Muscle of arm (tissue), 12 donors: ENCODE results near the gene YPEL4. TPM values are rescaled to one million over a fixed set of nuclear protein-coding genes. Genes with fewer than 3 reads are reported as not detected.

Experiments
- DNase-seq: peaks from one replicate; pipeline ENCODE4 v3.0.0-alpha.2; 2013
- polyA plus RNA-seq, 12 donors: library from polyadenylated mRNA; unstranded; fragments of 120-200 nt; gene quantifications; one replicate each; pipeline ENCODE4 v1.2.1, GENCODE V29; 2013; ENCODE audit not compliant: insufficient read length in 12 of 12

YPEL4 gene
- polyA plus RNA-seq, 12 donors: 0.85 to 3.8 (median 1.7) TPM; not detected in 1

DNA sequence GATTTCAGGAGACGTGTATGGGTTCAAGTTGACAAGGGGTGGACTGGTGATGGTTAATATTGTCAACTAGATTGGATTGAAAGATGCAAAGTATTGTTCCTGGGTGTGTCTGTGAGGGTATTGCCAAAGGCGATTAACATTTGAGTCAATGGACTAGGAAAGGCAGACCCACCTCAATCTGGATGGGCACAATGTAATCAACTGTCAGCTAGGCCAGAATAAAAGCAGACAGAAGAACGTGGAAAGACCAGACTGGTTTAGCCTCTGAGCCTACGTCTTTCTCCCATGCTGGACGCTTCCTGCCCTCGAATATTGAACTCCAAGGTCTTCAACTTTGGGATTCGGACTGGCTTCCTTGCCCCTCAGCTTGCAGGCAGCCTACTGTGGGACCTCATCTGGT lies 1.7 kb upstream of the YPEL4 start:
- no peak for DNase-seq

DNA sequence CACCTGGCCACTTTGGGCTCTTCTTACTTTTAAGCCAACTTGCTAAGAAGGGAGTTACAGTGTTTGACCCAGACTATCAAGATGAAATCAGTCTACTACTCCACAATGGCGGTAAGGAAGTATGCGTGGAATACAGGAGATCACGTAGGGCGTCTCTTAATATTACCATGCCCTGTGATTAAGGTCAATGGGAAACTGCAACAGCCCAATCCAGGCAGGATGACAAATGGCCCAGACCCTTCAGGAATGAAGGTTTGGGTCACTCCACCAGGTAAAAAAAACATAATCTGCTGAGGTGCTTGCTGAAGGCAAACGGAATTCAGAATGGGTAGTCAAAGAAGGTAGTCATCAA lies 1.0 kb upstream of the YPEL4 start:
- no peak for DNase-seq

DNA sequence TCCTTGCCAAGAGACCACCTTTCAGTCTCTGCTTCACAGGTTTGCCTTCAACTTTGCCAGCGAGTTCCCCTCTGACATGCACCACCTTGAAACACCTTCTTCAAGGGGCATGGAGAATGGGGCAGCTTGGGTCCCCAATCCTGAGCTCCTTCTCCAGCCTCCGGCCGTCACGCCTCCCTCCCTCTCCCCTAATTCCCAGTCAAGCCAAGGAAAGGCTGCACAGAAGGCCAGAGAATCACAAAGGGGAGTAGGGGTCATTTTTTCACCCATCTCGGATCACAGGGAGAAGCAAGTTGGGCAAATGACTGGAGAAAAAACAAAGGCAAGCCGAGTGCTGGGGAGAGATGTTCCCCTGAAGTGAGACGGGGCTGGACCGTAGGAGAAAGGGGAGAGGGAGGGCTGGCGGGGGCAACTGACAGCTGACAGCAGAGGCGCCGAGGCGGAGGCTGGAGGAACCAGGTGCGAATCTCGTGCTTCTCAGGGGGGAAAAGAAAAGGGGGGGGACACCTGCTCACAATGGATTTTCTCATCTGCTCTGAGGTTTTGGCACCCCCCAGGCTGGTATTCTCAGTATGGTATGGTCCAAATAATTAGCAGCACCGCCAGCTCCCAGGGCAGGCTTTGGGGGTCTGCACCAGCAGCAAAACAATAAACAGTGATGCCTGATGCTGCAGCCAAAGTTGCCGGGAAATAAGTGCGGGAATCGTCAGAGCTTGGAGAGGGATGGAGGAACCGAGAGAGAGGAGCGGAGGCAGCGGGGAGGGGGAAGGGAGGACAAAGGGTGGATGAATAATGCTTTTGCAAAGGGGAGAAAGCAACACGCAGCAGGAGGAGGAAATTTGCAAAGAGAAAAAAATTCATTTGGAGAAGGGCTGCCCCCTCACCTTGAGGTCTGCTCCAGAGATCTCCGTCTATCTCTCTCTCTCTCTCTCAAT lies 644 bp downstream of the YPEL4 start:
- no peak for DNase-seq

DNA sequence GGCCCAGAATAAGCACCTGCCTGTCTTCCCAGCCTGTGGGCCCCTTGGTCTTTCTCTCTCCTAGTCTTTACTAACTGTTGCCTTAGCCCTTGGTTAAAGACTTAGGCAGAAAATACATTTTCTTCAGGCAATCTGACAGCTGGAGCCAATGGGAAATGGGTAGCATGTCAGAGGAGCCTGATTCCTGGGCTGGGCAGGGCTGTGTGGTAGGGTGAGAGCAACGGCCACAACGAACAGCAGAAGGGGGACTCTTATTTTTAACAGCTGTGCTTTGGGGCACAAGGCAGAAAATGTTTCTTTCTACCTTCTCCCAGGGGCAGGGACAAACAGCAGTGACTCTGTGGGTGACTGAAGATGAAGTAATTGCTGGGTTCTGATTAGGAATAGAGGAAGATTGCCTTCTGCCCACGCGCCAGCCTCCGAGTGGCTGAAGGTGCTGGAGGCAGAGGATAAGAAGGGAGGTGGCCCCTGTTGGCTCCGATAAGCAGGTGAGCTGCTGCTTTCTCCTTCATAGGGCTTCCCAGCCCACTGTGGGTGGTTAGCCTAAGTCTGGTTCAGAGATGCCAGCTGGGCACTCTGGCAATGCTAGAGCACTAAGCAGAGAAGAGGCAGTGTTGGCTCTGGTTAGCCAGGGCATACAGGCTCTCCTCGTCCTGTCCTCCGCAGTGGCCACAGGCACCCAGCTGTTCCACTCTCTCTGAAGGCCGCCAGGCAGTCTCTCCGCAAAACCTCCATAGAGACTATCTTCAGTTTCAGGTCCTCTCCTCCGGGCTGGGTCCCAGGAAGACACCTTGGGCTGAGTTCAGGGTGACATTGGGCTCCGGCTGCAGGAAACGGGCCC lies 1.5 kb downstream of the YPEL4 start:
- DNase-seq: no peak

DNA sequence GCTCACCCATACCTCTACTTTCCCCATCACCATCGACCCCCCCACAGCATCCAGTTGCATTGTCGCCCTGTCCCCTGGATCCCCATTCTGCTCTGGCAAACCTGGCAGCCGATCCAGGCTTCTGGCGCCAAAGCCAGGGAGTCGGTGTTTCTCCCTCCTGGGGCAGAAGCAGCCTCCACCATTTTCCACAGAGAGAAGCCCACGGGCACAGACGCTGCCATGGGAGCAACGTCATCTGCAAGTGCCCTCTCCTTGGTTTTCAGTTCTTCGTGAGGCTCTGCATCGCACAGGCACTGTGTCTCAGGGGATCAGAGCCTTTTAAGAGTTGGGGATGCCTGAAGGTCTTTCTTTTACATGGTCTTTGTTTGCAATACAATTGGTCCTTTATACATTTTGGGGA lies 2.3 kb downstream of the YPEL4 start:
- DNase-seq: no peak

DNA sequence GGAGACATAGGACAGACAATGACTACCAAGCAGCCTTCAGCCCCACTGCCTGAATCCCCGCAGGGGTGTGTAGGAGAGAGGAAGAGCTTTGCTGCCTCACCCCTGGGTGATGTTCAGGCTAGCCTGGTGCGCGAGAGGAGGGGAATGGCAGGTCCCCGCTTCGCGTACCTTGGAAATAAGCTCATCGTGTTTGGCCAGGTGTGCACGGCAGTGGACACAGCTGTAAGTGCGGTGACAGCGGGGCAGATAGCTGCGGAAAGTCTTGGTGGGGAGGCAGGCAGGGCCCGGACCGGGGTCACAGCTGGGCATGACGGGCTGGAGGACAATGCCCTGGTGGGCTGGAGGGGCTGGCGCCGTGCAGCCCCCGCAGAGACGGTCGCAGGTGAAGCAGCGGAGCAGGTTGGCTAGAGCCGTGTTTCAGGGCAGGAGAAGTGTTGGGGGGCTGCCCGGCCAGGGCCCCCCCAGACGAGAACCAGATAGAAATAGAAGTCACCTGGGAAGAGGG lies 2.9 kb downstream of the YPEL4 start:
- no peak for DNase-seq

DNA sequence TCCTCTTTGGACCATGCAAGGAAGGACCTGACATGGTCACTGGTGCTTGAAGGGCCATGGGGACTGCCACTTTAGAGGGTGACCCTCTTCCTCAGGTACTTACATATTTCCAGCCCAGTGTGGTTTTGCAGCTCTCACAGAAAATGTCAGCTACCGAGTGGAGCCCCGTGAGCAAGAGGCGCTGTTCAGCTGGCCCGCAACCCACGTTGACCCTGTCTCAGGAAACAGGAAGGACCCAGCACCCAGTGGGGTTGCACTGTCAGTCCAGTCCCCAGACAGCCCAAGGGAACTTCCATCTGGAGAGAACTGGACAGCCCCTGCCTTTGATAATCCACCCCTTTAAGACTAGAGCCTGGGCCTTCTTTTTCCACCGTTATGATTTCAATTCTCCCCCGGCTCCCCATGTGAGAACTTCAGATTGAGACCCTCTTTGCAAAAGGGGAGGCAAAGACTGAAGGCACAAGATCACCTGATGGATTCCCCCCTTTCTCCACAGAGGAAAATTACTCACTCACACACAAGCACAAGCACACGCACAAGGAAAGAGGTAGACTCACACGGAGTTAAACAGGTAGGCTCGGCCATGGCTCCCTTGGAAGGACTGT lies 3.4 kb downstream of the YPEL4 start:
- no peak for DNase-seq

DNA sequence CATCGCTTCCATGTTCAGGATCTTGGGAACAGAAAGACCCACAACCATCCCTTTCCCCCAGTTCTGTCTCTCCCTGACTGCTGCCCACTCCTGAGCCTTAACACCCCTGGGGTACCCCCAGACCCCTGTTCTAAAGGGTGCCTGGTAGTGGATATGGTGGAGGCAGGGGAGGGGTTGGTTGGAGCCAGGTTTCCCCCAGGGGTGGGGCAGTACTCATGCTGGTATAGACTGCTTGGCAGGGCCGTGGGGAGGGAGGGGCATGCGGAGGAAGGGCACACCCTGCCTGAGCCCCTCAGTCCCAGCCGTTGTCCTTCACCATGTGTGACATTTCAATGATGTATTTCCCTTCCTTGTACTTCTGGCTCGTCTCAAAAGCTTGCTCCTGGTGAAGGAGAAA lies 4.0 kb downstream of the YPEL4 start:
- no peak for DNase-seq

DNA sequence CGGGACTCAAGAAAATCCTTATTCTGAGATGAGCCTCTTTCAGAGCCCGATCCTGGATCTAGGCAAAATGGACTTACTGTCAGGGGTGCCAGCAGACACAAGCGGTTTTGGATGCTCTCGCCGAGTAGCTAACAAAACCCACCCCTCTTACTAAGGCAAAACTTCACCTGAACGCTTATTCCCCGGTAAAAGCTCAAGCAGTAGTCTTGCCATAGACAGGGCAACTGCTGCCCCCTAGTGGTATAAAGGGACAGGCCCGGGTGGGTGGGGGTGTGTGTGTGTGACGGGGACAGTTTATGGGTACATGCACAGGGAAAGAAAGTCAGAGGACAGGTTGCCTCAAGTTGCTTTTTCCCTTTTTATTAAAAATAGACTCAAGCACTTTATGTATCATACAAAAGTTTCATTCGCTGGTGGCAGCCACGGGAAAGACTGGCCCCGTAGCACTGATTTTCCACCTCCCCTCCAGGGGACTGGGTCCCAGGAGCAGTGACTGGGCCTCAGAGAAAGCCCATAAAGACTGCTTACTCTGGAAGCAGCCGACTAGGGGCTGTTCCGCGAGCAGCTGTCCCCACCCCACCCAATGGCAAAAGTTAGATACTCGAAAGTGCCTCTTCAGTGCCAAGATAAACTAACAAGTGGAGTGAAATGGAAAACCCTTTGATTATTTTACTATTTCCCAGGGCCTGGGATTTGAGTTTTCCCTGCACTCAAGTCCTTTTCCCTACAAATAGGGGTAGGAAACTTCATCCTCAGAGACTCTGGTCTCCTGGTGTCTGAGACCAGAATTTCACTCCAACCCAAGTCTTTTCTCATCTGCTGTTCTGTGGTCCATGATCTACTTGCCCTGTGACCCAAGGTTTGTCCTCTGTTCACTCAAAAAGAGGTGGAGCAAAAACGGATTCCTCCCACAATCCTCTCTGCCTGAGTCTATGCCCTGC lies 4.7 kb downstream of the YPEL4 start:
- DNase-seq: peak; percentile 78

DNA sequence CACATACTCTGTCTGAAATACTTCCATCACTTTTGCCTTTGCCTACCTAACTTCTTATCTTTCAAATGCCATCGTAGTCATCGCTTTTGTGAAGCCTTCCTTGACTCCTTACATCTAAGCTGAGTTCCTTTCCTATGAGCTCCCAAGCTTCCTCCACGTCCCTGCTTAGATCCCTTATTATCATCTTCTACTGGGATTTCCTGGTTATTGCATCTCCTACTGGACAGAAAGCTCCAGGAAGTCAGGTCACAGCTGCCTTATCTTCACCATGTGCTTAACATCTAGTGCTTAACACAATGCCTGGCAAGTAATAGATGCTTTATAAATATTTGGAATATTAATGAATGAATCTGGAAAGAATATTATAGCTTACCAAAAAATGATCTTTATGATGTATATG lies 5.9 kb downstream of the YPEL4 start:
- no peak for DNase-seq

DNA sequence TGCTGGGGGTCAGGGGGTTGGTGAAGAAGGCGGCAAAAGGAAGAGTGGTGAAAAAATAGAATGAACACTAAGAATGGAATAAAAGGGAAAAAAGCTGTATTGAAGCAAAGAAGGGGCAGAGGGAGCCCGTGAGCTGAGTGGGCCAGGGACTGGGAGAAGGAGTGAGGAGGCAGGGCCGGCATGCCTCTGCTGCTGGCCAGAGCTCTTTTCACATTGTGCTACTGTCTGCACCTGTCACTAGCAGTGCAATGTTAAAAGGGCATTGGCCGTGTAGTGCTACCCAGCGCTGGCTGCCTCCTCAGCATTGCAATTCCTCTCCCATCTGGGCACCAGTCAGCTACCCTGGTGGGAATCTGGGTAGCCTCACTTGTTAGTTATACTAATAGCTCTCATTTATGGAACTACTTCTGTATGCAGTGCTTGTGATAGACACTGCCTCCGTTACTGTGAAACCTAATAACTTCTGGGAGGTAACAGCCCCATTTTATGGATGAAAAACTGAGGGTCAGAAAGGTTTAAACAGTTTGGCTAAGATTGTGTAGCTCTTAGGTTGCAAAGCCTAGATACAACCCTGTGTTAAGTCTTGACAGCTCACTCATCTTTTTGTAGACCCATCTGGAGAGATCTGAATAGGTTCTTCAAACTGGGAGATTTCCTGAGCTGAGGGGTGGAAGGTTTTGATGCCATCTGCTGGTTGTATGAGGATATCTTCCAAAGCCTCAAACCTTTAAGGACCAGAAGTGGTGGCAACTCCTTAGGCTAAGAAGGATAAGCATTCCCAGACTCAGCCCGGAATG lies 8.5 kb downstream of the YPEL4 start:
- DNase-seq: no peak

DNA sequence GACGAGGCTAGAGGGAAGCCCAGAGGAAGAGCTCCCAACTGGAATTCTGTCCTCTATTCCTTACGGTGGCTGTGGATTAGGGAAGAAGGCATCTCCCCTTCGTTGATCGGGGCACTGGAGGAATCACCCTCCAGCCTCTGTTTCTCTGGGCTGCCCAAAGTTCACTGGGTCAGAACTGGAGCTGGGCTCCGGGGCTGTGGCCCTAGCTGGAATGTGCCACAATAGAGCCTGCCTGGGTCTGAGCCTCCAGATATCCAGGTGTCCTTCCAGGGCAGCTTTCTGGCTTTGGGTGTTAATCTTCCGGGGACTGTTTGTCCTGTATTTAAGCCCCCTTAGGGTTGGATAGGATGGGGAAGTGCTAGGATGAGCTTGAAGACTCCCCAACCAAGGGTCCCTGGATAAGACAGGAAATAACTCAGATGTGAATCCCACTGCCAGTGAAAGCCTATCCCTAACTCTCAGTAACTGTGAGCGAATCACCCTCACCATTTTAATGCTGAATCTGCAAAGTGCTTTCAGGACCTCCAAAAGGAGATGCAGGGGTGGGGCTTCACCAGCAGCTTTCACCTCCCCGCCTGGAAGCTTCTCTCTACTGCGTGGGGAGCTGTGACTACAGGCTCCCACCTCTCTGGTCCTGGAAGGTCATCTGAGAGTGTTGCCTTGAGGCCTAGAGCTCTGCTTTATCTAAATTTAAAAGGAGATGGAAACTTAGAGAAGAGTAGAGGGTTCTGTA lies 9.5 kb downstream of the YPEL4 start:
- no peak for DNase-seq

DNA sequence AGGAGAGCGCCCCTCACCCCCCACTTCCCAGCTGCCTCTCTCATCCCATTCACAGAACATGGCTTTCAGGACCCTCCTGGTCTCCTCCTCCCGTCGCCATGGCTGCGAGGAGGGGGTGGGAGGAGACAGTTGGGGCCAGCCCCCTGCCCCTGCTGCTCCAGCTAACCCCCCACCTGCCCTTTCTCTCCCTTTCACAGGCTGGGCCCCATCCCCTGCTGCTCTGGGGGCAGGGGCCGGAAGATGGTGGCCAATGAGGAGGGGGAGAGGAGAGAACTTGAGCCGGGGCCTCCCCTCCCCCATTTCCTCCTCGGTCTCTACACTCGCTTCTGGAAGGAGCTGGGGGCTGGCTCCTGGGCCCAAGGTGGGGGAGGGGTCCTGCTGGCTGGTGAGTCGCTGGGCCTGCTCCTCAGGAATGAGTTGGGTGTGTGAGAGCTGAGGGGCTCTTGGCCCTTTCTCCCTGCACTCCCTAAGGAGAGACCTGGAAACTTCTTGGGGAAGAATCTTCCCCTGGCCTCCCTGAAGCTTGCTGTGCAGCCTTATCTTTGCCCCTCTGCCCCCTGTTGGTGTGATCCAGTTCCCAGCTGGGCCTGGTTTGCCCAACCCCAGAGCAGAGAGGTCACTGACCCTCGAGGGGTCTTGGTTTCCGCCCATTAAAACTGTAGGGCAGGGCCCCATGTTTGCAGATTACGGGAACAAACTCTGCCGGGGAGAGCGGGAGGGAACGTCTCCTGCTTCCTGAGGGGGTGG lies 10.2 kb downstream of the YPEL4 start:
- DNase-seq: peak; percentile 82

DNA sequence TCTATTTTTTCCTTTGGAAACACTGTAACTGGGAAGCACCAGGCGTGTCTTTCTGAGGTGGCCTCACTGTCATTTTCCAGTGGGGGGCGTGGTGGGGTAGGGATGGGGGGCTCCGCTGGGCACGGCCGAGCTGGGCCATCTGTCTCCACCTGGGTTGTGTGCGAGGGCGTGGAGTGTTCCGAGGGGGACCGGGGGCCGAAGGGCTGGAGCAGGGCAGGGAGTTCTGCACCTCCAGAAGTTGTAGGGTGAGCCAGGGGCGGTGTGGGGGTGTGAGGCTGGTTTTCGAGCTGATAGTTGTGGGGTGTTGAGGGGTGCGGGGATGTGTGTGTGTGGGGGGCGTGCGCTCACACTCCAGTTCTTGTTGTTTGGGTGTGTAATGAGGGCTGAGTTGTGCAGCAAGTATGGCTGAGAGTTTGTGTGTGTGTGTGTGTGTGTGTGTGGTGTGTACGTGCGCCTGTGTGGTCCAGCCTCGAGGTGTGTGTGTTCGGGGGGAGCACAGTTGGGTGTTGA lies 10.8 kb downstream of the YPEL4 start:
- no peak for DNase-seq

DNA sequence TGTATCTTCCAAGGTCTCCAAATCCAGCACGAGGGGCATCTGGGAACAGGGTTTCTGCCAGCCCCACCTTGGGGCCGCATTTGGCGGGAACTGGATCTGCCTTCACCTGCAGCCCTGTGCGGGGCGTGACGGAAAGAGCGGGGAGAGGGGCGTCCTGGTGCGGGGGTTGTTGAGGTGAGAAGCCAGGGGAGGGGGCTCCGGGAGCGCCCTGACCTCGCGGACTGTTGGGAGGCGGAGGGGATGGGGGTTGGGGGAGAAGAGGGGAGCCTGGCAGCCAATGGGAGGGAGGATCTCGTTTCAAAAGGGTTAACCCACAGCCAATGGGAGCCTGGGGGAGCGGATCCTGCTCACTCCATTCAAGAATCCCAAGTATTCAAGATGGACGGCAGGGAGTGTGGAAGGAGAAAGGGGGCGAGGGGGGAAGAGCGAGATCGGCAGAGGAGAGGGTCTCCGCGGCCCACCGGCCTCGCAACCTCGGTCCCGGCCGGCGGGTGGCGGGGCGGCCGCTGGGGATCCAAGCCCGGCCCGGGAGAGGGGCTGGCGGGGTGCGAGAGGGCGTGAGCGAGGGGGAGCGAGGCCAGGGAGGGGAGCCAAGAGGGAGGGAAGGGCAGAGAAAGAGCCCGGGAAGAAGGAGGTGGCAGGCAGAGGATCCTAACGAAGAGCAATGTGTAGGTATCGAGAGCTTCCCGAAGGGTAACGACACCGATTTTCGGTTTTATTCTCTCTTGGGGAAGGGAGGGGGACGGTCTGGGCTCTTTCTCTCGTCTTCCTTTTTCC lies 11.5 kb downstream of the YPEL4 start:
- DNase-seq: peak; percentile 90

DNA sequence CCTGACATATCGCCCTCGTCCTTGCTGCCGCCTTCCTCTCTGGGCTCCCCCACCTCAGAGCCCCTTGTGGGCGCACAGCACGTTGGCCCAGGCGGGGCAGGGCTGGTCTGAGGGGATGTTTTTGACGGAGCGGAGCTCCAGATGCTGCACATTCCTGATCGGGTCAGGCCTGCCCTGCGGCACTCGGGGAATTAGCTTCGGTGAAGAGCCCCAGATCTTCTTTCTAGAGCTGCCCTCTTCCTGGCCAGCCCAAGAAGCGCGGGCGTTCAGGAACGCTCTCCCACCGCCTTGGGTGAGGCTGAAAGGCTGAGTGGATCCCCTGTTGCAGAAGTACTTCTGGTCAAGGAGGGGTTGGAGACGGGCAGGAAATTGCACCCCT lies 12.1 kb downstream of the YPEL4 start:
- DNase-seq: peak; percentile 26

DNA sequence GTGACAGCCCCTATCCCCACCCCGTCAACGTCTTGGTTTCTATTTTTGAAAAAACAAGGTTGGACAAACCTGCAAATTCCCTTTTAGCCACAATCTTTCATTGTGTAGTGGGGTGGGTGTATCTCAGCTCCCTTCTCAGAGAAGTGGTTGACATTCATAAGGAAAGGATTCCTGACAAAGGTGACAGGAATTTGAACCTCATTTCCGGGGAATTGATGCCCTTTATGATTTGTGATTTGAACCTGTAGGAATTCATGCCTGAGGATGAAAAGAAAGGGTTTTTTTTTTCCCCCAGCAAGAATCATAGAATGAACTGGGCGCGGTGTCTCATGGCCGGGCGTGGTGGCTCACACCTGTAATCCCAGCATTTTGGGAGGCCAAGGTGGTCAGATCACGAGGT lies 14.5 kb downstream of the YPEL4 start:
- no peak for DNase-seq

DNA sequence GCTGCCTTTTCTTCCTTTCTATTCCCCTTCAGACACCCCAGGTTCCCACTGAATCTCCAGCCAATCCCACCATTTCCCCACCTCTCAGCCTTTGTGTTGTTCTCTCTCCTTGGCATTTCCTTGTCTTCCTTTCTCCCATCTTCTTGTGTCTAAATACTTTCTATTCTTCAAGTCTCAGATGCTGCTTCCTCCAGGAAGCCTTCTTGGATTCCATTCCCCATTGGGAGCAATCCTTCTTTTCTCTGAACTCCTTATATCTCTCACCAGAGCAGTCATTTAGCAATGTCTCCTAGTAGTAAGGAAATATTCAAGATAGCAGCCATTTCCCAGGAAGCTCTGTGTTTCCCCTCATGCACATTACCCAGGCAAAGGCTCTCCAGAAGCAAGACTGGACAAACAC lies 15.4 kb downstream of the YPEL4 start:
- DNase-seq: no peak
